IMR-90 (cell line): ENCODE results near the gene GRB10.

ENCODE experiments used
- BHLHE40 ChIP-seq: fragments of 150-350 bp; IDR thresholded peaks from 2 replicates; pipeline ENCODE4 v1.6.1; 2016; ENCODE audit warnings: mild to moderate bottlenecking, low read depth, low read length
- CEBPB ChIP-seq: IDR thresholded peaks from 2 replicates; pipeline ENCODE4 v1.6.1; 2012; ENCODE audit warnings: low read depth, low read length, improper control_type of control experiment
- FOS ChIP-seq: fragments of 150-350 bp; IDR thresholded peaks from 2 replicates; pipeline ENCODE4 v1.6.1; 2016; ENCODE audit warnings: low read depth, low read length
- MAZ ChIP-seq: IDR thresholded peaks from 2 replicates; pipeline ENCODE4 v1.6.1; 2012; ENCODE audit warnings: low read depth, mild to moderate bottlenecking, low read length, improper control_type of control experiment, moderate library complexity, borderline replicate concordance
- NFE2L2 ChIP-seq: fragments of 150-350 bp; IDR thresholded peaks from 2 replicates; pipeline ENCODE4 v1.6.1; 2016; ENCODE audit warnings: low read depth, mild to moderate bottlenecking, low read length
- POLR2A ChIP-seq: IDR thresholded peaks from 2 replicates; pipeline ENCODE4 v1.6.1; 2012; ENCODE audit warnings: mild to moderate bottlenecking, low read depth, low read length
- SMC3 ChIP-seq: fragments of 150-350 bp; IDR thresholded peaks from 2 replicates; pipeline ENCODE4 v1.6.1; 2016; ENCODE audit warnings: low read depth, mild to moderate bottlenecking, antibody characterized with exemption, low read length, moderate library complexity
- TF ChIP-seq, protein P1 (sequence below): conservative IDR thresholded peaks from 2 replicates; pipeline ENCODE4 v1.5.1; 2012; ENCODE audit warnings: mild to moderate bottlenecking, low read depth, low read length, improper control_type of control experiment
- TF ChIP-seq, protein P2 (sequence below): fragments of 150-350 bp; IDR thresholded peaks from 2 replicates; pipeline ENCODE4 v1.6.1; 2017; ENCODE audit warnings: mild to moderate bottlenecking, antibody characterized with exemption, low read length, low read depth

DNA sequence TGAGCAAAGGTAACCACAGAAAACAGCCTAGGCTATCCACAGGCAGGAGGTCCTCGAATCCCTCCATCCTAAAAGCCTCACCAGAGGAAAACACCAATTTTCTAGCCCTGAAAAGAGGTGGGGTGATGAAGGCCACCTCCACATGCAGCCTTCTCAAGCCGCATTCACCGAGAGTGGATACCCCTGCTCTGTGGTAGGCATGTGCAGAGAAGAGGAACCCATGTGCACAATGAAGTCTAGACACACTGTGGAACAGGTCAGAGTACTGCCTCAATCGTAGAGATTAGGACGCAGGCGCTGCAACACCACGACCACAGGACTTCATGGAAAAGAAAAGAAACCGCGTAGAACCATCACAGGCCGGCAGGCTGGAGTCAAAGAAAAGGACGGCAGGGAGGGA is 38.8 kb downstream of the GRB10 start:
- TF ChIP-seq POLR2A: no peak
- no peak for TF ChIP-seq NFE2L2
- TF ChIP-seq FOS: no peak
- TF ChIP-seq MAZ: no peak
- TF ChIP-seq, protein P1, sequence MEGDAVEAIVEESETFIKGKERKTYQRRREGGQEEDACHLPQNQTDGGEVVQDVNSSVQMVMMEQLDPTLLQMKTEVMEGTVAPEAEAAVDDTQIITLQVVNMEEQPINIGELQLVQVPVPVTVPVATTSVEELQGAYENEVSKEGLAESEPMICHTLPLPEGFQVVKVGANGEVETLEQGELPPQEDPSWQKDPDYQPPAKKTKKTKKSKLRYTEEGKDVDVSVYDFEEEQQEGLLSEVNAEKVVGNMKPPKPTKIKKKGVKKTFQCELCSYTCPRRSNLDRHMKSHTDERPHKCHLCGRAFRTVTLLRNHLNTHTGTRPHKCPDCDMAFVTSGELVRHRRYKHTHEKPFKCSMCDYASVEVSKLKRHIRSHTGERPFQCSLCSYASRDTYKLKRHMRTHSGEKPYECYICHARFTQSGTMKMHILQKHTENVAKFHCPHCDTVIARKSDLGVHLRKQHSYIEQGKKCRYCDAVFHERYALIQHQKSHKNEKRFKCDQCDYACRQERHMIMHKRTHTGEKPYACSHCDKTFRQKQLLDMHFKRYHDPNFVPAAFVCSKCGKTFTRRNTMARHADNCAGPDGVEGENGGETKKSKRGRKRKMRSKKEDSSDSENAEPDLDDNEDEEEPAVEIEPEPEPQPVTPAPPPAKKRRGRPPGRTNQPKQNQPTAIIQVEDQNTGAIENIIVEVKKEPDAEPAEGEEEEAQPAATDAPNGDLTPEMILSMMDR: no peak
- TF ChIP-seq SMC3: no peak
- TF ChIP-seq BHLHE40: no peak
- TF ChIP-seq, protein P2, sequence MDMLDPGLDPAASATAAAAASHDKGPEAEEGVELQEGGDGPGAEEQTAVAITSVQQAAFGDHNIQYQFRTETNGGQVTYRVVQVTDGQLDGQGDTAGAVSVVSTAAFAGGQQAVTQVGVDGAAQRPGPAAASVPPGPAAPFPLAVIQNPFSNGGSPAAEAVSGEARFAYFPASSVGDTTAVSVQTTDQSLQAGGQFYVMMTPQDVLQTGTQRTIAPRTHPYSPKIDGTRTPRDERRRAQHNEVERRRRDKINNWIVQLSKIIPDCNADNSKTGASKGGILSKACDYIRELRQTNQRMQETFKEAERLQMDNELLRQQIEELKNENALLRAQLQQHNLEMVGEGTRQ: no peak
- no peak for TF ChIP-seq CEBPB
